Measurements from ENCODE around the gene NEK8. TPM values are rescaled to one million over a fixed set of nuclear protein-coding genes. Genes with fewer than 3 reads are reported as not detected.

The NEK8 gene
- total RNA-seq, 1 donor from 2014 or later = 4.3 TPM

DNA sequence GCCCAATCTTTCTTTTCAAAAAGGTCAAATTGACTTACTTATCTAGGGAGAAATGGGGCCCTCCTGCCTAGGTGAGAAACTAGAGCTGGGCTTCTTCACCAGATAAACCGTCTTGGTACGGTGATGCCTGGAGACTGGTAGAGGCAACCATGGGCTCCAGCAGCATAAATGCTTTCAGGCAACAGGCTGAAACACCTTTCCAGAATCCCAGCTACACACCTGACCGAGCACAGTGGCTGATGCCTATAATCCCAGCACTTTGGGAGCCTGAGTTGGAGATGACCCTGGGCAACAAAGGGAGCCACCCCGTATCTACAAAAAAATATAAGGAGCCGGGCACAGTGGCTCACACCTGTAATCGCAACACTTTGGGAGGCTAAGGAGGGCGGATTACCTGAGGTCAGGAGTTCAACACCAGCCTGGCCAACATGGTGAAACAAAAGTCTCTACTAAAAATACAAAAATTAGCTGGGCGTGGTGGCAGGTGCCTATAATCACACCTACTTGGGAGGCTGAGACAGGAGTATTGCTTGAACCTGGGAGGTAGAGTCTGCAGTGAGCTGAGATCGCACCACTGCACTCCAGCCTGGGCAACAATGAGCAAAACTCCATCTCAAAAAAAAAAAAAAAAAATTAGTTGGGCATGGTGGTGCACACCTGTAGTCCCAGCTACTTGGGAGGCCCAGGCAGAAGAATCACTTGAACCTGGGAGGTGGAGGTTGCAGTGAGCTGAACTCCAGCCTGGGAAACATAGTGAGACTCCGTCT, 23.2 kb downstream of the NEK8 start:
- FAIRE-seq (no peak), DNase-seq (ENCODE audit: low read depth) (no peak)
- no peak for TF ChIP-seq CTCF (IDR thresholded peaks at IDR 0.05; ENCODE audit: insufficient read depth, low read depth, low read length)
- TF ChIP-seq EZH2 (IDR thresholded peaks at IDR 0.05; ENCODE audit: insufficient read depth, low read length) = no peak
- Mint-ChIP-seq H3K27me3 (ENCODE audit: low read depth, unreplicated experiment) (no peaks in the 10 kb centered on the region), H3K36me3 (ENCODE audit: low read depth, unreplicated experiment) (peaks cover 15% of the 10 kb centered on the region), H3K4me3 (ENCODE audit: unreplicated experiment) (no peak overlapping the region), H3K9me3 (ENCODE audit: unreplicated experiment) (no peaks in the 10 kb centered on the region), H3K4me1 (ENCODE audit: low read depth, unreplicated experiment) (peaks cover 13% of the 10 kb centered on the region), H3K27ac (ENCODE audit: unreplicated experiment) (no peak overlapping the region)
- Histone ChIP-seq H3K9me3 (ENCODE audit: insufficient read depth, low read depth, low read length) (no peaks in the 10 kb centered on the region), H3K4me1 (ENCODE audit: insufficient read depth, low read length) (peaks cover 9% of the 10 kb centered on the region), H2AFZ (ENCODE audit: low read depth, low read length) (no peak overlapping the region), H3K36me3 (ENCODE audit: insufficient read depth, low read length) (peaks cover 23% of the 10 kb centered on the region), H3K9ac (ENCODE audit: low read length) (no peak overlapping the region), H4K20me1 (ENCODE audit: insufficient read depth, low read length) (peaks cover 77% of the 10 kb centered on the region), H3K27ac (ENCODE audit: low read depth, low read length) (no peak overlapping the region), H3K27me3 (ENCODE audit: insufficient read depth, low read length) (no peaks in the 10 kb centered on the region), H3K4me3 (ENCODE audit: insufficient read depth, low read depth, low read length) (no peak overlapping the region), H3K79me2 (ENCODE audit: insufficient read depth, low read length) (peaks cover 41% of the 10 kb centered on the region), H3K4me2 (ENCODE audit: low read length) (no peak overlapping the region)

DNA sequence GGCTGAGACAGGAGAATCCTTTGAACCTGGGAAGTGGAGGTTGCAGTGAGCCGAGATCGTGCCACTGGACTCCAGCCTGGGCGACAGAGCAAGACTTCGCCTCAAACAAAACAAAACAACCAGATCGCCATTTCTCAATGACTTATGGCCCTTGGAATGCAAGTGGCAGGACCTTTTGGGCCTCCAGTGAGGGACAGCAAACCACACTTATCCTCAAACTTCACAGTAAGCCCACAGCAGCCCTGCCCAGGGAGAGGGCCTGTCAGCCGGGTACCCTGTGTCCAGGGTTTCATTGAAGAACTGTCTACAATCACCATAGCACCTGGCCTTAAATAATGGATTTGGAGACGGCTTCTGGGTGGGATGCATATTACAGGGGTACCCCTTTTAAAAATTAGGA, 26.9 kb downstream of the NEK8 start:
- peaks cover 16% of the 10 kb centered on the region for H3K36me3 ChIP-seq (ENCODE audit: insufficient read depth, low read length)
- peaks cover 22% of the 10 kb centered on the region for H3K36me3 Mint-ChIP-seq (ENCODE audit: low read depth, unreplicated experiment)

More for the DNA sequence above, 26.9 kb downstream of the NEK8 start:
- H3K27me3 ChIP-seq (ENCODE audit: insufficient read depth, low read length) = no peaks in the 10 kb centered on the region
- H3K9me3 ChIP-seq (ENCODE audit: insufficient read depth, low read depth, low read length) = no peaks in the 10 kb centered on the region
- H3K4me1 ChIP-seq (ENCODE audit: insufficient read depth, low read length) = peaks cover 1% of the 10 kb centered on the region
- Mint-ChIP-seq H3K9me3 (ENCODE audit: unreplicated experiment) (no peaks in the 10 kb centered on the region), H3K27ac (ENCODE audit: unreplicated experiment) (no peak overlapping the region), H3K4me3 (ENCODE audit: unreplicated experiment) (no peak overlapping the region), H3K4me1 (ENCODE audit: low read depth, unreplicated experiment) (peaks cover 13% of the 10 kb centered on the region), H3K27me3 (ENCODE audit: low read depth, unreplicated experiment) (no peaks in the 10 kb centered on the region)
- H3K27ac ChIP-seq (ENCODE audit: low read depth, low read length) = no peak overlapping the region
- peaks cover 65% of the 10 kb centered on the region for H4K20me1 ChIP-seq (ENCODE audit: insufficient read depth, low read length)
- no peak overlapping the region for H3K9ac ChIP-seq (ENCODE audit: low read length)
- TF ChIP-seq CTCF (IDR thresholded peaks at IDR 0.05; ENCODE audit: insufficient read depth, low read depth, low read length) (no peak), EZH2 (IDR thresholded peaks at IDR 0.05; ENCODE audit: insufficient read depth, low read length) (no peak)
- no peak overlapping the region for H2AFZ ChIP-seq (ENCODE audit: low read depth, low read length)
- peaks cover 11% of the 10 kb centered on the region for H3K79me2 ChIP-seq (ENCODE audit: insufficient read depth, low read length)
- no peak overlapping the region for H3K4me3 ChIP-seq (ENCODE audit: insufficient read depth, low read depth, low read length)
- DNase-seq (ENCODE audit: low read depth) = no peak
- H3K4me2 ChIP-seq (ENCODE audit: low read length) = no peak overlapping the region
- no peak for FAIRE-seq
